Body of pancreas (tissue), 4 donors: ENCODE data around the gene PSMD13. TPM values are rescaled to one million over a fixed set of nuclear protein-coding genes. Genes with fewer than 3 reads are reported as not detected.

Experiments used
- ATAC-seq: fragments of 150-250 bp; one replicate; pipeline ENCODE4 v1.9.1; 2016
- DNase-seq, 4 donors: peaks; one replicate each; pipeline ENCODE4 v3.0.0-alpha.2; 2019
- H3K27ac ChIP-seq, 4 donors: fragments of 200-600 bp; sonication (generic); 1 replicate in 3 of 4; 2 replicates in 1 of 4; pipeline versions ENCODE4 v1.5.1 to v1.6.1; 2016 to 2019; ENCODE audit warnings: mild to moderate bottlenecking in 1 of 4, mixed read lengths in 1 of 4, moderate library complexity in 1 of 4
- H3K27me3 ChIP-seq, 2 donors: fragments of 200-600 bp; sonication (generic); one replicate each; pipeline ENCODE4 v1.6.0; 2016; ENCODE audit warnings: mild to moderate bottlenecking in 1 of 2
- H3K36me3 ChIP-seq, 2 donors: fragments of 200-600 bp; sonication (generic); replicated peaks in 1 of 2; 2 replicates each; pipeline ENCODE4 v1.5.1; 2016; ENCODE audit warnings: low read depth in 2 of 2; ENCODE audit not compliant: insufficient read depth in 1 of 2
- H3K4me1 ChIP-seq: fragments of 200-600 bp; sonication (generic); one replicate; pipeline ENCODE4 v1.6.0; 2016
- H3K4me3 ChIP-seq, 2 donors: fragments of 200-600 bp; sonication (generic); 1 replicate in 1 of 2; 2 replicates in 1 of 2; pipeline ENCODE4 v1.5.1; 2016 to 2019
- H3K9me3 ChIP-seq, 3 donors: fragments of 200-600 bp; sonication (generic); 1 replicate in 2 of 3; 2 replicates in 1 of 3; pipeline ENCODE4 v1.5.1; 2016
- POLR2A ChIP-seq, 3 donors: fragments of 450-650 bp; IDR thresholded peaks; one replicate each; pipeline ENCODE4 v1.6.1; 2016; ENCODE audit warnings: antibody characterized with exemption in 3 of 3, mild to moderate bottlenecking in 2 of 3
- WGBS, 2 donors: methylation state at CpG; one replicate each; pipeline ENCODE4 v1.1.5; 2017; 5-methylcytosine and 5-hydroxymethylcytosine counted together
- intact Hi-C: fragments of 100-400 bp; cut with DNase I; formaldehyde crosslinking; loops from one replicate; pipeline ENCODE4 v1.15.1; 2023
- total RNA-seq, 2 donors: library from RNA; depleted of rRNA; stranded (reverse); fragments of >200 nt; gene quantifications; one replicate each; pipeline ENCODE4 v1.1.0, GENCODE V29; 2016
- TF ChIP-seq, protein P1 (sequence below), 7 experiments: fragments of 450-650 bp in 4 of 7; fragments of 200-600 bp in 3 of 7; sonication (generic) in 3 of 7; IDR thresholded peaks; one replicate each; pipeline ENCODE4 v1.5.1; 2016 to 2019; ENCODE audit warnings: antibody characterized with exemption in 7 of 7

Gene PSMD13
- total RNA-seq, 2 donors from 2014 or later = 40.2 to 52.4 TPM

DNA sequence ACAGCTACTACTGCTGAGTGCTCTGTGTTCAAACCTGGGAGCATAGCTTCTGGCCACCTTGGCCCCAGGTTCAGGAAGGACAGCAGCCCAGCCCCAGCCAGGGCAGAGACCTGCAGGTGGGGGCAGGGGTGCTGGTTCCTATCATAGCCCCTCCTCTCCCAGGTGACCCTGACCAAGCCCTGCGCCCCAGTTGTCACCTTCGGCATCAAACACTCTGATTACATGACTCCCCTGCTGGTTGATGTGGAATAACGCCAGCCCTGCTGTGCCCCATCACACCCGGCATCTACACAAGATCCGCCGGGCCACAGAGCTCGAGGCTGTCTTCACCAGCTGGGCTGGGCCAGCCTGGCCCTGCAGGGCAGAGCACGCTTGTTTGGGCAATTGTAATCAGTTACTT is 37.0 kb upstream of the PSMD13 start:
- DNase-seq = peak in 1 of 4 donors; percentile 12
- Histone ChIP-seq H3K27ac (no peak overlapping the region), H3K27me3 (no peaks in the 10 kb centered on the region), H3K4me1 (peaks cover 12% of the 10 kb centered on the region), H3K4me3 (no peak overlapping the region), H3K9me3 (no peaks in the 10 kb centered on the region), H3K36me3 (peaks cover 0 to 6% of the 10 kb centered on the region in 2 donors)
- TF ChIP-seq POLR2A (IDR thresholded peaks at IDR 0.05) = no peak
- TF ChIP-seq, protein P1, sequence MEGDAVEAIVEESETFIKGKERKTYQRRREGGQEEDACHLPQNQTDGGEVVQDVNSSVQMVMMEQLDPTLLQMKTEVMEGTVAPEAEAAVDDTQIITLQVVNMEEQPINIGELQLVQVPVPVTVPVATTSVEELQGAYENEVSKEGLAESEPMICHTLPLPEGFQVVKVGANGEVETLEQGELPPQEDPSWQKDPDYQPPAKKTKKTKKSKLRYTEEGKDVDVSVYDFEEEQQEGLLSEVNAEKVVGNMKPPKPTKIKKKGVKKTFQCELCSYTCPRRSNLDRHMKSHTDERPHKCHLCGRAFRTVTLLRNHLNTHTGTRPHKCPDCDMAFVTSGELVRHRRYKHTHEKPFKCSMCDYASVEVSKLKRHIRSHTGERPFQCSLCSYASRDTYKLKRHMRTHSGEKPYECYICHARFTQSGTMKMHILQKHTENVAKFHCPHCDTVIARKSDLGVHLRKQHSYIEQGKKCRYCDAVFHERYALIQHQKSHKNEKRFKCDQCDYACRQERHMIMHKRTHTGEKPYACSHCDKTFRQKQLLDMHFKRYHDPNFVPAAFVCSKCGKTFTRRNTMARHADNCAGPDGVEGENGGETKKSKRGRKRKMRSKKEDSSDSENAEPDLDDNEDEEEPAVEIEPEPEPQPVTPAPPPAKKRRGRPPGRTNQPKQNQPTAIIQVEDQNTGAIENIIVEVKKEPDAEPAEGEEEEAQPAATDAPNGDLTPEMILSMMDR (IDR thresholded peaks at IDR 0.05) = no peak
- ATAC-seq = peak; percentile 10
- intact Hi-C loops = no loop called here
- WGBS, 2 donors = 61 to 64% methylated on average over 8 of the region's 8 CpGs

DNA sequence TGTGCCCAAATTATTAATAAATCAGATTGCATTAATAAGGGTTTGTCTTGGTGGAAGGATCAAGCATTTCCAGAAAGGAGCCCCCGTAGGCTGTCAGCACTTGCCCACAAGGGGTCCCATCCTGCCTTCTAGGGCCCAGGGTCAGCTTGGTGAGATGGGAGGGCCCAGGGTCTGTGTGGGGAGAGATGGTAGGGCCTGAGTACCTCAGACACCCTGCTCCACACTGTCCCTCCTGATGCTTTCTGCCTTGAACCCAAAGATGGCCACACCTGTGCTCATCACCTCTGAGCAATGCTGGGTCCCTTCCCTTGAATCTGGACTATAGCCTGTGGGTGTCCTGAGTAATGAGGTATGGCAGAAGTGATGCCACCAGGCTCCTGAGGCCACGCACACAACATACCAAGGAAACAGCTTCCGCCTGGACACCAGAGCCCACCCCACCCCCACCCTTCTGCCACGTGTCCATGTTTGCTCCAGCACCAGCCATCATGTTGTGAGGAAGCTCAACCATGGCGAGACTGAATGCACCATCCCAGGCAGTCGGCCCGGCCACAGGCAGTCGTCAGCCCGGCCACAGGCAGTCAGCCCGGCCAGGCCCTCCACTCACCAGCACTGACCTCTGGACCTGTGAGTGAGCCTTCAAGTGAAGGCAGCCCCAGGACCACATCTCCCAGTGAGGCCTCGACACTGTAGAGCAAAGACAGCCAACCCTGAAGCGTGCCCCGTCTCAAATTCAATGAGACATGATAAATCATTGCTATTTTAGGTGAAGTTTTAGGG is 36.4 kb upstream of the PSMD13 start:
- Histone ChIP-seq H3K9me3 (no peaks in the 10 kb centered on the region), H3K27ac (no peak overlapping the region), H3K4me3 (no peak overlapping the region), H3K27me3 (no peaks in the 10 kb centered on the region), H3K36me3 (peaks cover 0 to 6% of the 10 kb centered on the region in 2 donors), H3K4me1 (peaks cover 19% of the 10 kb centered on the region)
- peak in 1 of 4 donors; percentile 11 for DNase-seq
- TF ChIP-seq, protein P1 (IDR thresholded peaks at IDR 0.05) = no peak
- TF ChIP-seq POLR2A (IDR thresholded peaks at IDR 0.05) = no peak
- 89 to 97% methylated on average over 3 to 10 of the region's 13 CpGs for WGBS, 2 donors
- intact Hi-C loops = no loop called here
- ATAC-seq = no peak

DNA sequence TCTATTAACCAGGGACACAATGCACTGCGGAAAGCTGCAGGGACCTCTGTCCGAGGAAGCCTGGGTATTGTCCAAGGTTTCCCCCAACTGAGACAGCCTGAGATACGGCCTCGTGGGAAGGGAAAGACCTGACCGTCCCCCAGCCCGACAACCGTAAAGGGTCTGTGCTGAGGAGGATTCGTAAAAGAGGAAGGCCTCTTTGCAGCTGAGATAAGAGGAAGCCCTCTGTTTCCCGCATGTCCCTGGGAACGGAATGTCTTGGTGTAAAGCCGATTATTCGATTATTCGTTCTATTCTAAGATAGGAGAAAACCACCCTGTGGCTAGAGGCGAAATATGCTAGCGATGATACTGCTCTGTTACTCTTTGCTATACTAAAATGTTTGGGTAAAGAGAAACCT is 34.8 kb upstream of the PSMD13 start:
- TF ChIP-seq, protein P1 (IDR thresholded peaks at IDR 0.05) = no peak
- TF ChIP-seq POLR2A (IDR thresholded peaks at IDR 0.05) = no peak
- 69 to 81% methylated on average over 15 of the region's 15 CpGs for WGBS, 2 donors
- Histone ChIP-seq H3K4me1 (peaks cover 29% of the 10 kb centered on the region), H3K9me3 (no peaks in the 10 kb centered on the region), H3K27ac (no peak overlapping the region), H3K4me3 (no peak overlapping the region), H3K36me3 (peaks cover 0 to 6% of the 10 kb centered on the region in 2 donors), H3K27me3 (no peaks in the 10 kb centered on the region)
- intact Hi-C loops = no loop called here
- DNase-seq = no peak
- no peak for ATAC-seq

DNA sequence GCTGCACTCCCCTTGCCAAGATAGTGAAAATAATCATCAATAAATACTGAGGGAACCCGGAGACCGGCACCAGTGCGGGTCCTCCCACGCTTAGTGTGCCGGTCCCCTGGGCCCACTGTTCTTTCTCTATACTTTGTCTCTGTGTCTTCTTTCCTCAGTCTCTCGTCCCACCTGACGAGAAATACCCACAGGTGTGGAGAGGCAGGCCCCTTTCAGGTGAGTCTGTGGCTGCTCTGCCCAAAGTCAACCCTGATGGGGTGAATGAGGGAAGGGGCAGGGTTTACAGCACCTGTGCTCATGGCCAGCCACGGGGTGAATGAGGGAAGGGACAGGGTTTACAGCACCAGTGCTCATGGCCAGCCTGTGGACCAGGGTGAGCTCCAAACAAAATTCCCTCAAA is 34.3 kb upstream of the PSMD13 start:
- WGBS, 2 donors = 72 to 88% methylated on average over 8 of the region's 8 CpGs
- intact Hi-C loops = no loop called here

More for the DNA sequence above, 34.3 kb upstream of the PSMD13 start:
- Histone ChIP-seq H3K27me3 (no peaks in the 10 kb centered on the region), H3K4me1 (peaks cover 29% of the 10 kb centered on the region), H3K9me3 (no peaks in the 10 kb centered on the region), H3K27ac (no peak overlapping the region), H3K4me3 (no peak overlapping the region), H3K36me3 (peaks cover 0 to 6% of the 10 kb centered on the region in 2 donors)
- ATAC-seq (no peak), DNase-seq (peak in 1 of 4 donors; percentile 8)
- TF ChIP-seq POLR2A (IDR thresholded peaks at IDR 0.05) = no peak
- TF ChIP-seq, protein P1 (IDR thresholded peaks at IDR 0.05) = no peak
